CD4-positive, alpha-beta memory T cell (primary cell): ENCODE measurements around the gene BCL6B. TPM values are rescaled to one million over a fixed set of nuclear protein-coding genes. Genes with fewer than 3 reads are reported as not detected.
A peak's percentile ranks its signal among the peaks of the same experiment; 100 is the strongest.
"Not testable (repeated sequence)": the region's sequence is repeated elsewhere in the genome, so short reads cannot be mapped to it uniquely, and the experiment has no call there.

Experiments used
- CTCF ChIA-PET: fragments of 350-600 bp; sonication (Branson Sonifier 250); formaldehyde crosslinking; loops from one replicate; lab custom pipeline; 2021; ENCODE audit warnings: inconsistent platforms; ENCODE audit not compliant: partially characterized antibody; lab: Charles Lee
- POLR2A ChIA-PET: fragments of 350-600 bp; sonication (Branson Sonifier 250); formaldehyde crosslinking; loops from one replicate; lab custom pipeline; 2021; ENCODE audit not compliant: partially characterized antibody; lab: Charles Lee
- DNase-seq, 5 donors: peaks; one replicate each; pipeline versions ENCODE4 v3.0.0 to v3.0.0-alpha.2; 2020 to 2022; ENCODE audit warnings: mixed read lengths in 1 of 5
- H3K27ac ChIP-seq: one replicate; pipeline ENCODE4 v1.7.0; 2013; ENCODE audit warnings: low read depth, low read length
- H3K27me3 ChIP-seq: 2 replicates; pipeline ENCODE4 v1.7.0; 2013; ENCODE audit warnings: mild to moderate bottlenecking, low read length, moderate library complexity; ENCODE audit not compliant: insufficient read depth
- H3K36me3 ChIP-seq: 2 replicates; pipeline ENCODE4 v1.7.0; 2013; ENCODE audit warnings: mild to moderate bottlenecking, low read length, moderate library complexity; ENCODE audit not compliant: insufficient read depth
- H3K4me1 ChIP-seq: 2 replicates; pipeline ENCODE4 v1.7.0; 2013; ENCODE audit warnings: mild to moderate bottlenecking, low read length, moderate library complexity; ENCODE audit not compliant: insufficient read depth
- H3K4me3 ChIP-seq, 2 donors: one replicate each; pipeline ENCODE4 v1.7.0; 2013; ENCODE audit warnings: low read length in 2 of 2, mild to moderate bottlenecking in 1 of 2
- H3K9me3 ChIP-seq, 2 donors: one replicate each; pipeline ENCODE4 v1.7.0; 2013; ENCODE audit warnings: low read length in 2 of 2, control low read depth in 1 of 2; ENCODE audit not compliant: control insufficient read depth in 1 of 2
- H3K27ac Mint-ChIP-seq, 7 donors: one replicate each; pipeline ENCODE4 v1.8.0; 2020 to 2021; ENCODE audit warnings: mixed read lengths in 7 of 7, mild to moderate bottlenecking in 6 of 7, inconsistent platforms in 3 of 7, moderate library complexity in 3 of 7
- H3K27me3 Mint-ChIP-seq, 2 donors: one replicate each; pipeline ENCODE4 v1.8.0; 2020 to 2021; ENCODE audit warnings: mixed read lengths in 2 of 2
- H3K36me3 Mint-ChIP-seq, 2 donors: one replicate each; pipeline ENCODE4 v1.8.0; 2020 to 2021; ENCODE audit warnings: mixed read lengths in 2 of 2, inconsistent platforms in 1 of 2, mild to moderate bottlenecking in 1 of 2
- H3K4me1 Mint-ChIP-seq, 4 donors: one replicate each; pipeline ENCODE4 v1.8.0; 2020 to 2021; ENCODE audit warnings: mixed read lengths in 4 of 4, mild to moderate bottlenecking in 1 of 4
- H3K4me3 Mint-ChIP-seq, 8 donors: one replicate each; pipeline ENCODE4 v1.8.0; 2020 to 2021; ENCODE audit warnings: mixed read lengths in 8 of 8, mild to moderate bottlenecking in 7 of 8, moderate library complexity in 6 of 8, inconsistent platforms in 3 of 8
- H3K9me3 Mint-ChIP-seq, 8 donors: one replicate each; pipeline ENCODE4 v1.8.0; 2020 to 2021; ENCODE audit warnings: mixed read lengths in 8 of 8, mild to moderate bottlenecking in 5 of 8, inconsistent platforms in 3 of 8, moderate library complexity in 1 of 8
- intact Hi-C: fragments of 100-400 bp; cut with micrococcal nuclease; formaldehyde crosslinking; loops from one replicate; pipeline ENCODE4 v1.15.1; 2023
- polyA plus RNA-seq, 2 donors: library from polyadenylated mRNA; unstranded; fragments of 300-500 nt; fragmentation: Illumina TruSeq; gene quantifications; one replicate each; pipeline ENCODE4 v1.2.3, GENCODE V29; 2021
- total RNA-seq, 2 experiments: library from RNA; stranded (reverse); gene quantifications; one replicate each; pipeline ENCODE4 v1.2.3, GENCODE V29; 2021

The BCL6B gene
- total and polyA plus RNA-seq, 4 experiments from 2014 or later: not detected

DNA sequence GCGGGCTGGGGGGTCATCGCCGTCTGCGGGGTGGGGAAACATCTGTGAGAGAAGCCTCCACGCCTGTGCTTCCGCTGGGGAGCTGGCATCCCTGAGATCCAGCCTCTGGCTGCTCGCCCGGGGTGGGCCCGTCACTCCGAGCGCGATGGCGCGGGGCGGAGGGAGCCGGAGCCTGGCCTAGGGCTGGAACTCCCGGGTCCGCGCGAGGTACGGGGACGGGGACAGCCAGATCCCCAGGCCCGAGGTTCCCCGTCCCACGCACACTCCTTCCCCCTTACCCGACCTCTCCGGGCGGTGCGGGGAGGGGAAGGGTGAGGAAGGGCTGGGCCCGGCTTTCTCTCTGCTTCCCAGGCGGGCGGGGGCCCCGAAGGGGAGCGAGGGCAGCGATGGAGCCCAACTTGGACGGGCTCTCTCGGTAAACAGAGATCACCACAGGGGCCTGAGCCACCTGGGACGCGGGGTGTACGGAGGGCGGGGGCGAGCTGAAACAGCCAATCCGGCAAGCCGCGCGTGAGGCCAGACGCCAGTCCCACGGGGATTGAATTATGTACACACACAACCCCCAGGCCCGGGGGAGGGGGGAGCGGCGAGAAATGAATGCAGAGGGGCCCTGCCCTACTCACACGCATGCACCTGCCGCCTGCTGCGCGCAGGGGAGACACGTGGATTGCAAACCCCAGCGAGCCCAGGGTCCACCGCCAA, 20.8 kb downstream of the BCL6B start, which contains the start of gene SLC16A11:
Gene SLC16A11 (minus strand): TSS at position 596 of the 702 bp plus-strand sequence. CDS start 579 bp downstream, at position 17.
- H3K4me1 Mint-ChIP-seq: peaks cover 13 to 62% (median 33%) of the 10 kb centered on the region in 4 donors
- H3K27ac Mint-ChIP-seq: peak within 1 kb of the TSS in 4 of 7 donors; percentile 42 to 90 (median 87)
- H3K4me3 Mint-ChIP-seq: peak within 1 kb of the TSS; percentile 48 to 94 (median 80)
- Histone ChIP-seq H3K27ac (peak within 1 kb of the TSS; percentile 35), H3K36me3 (no peaks in the 10 kb centered on the region), H3K4me3 (peak within 1 kb of the TSS; percentile 36 to 59), H3K9me3 (no peaks in the 10 kb centered on the region), H3K4me1 (peaks cover 50% of the 10 kb centered on the region), H3K27me3 (no peaks in the 10 kb centered on the region)
- CTCF ChIA-PET: interaction anchor here (1.3 to 15.5 kb wide), 4 partner anchors 22 to 546 kb away, joined by 4 to 430 read pairs (median 12); partner anchors contain the start of gene SOX15
- DNase-seq: peak in 2 of 5 donors; percentile 26 to 37
- H3K27me3 Mint-ChIP-seq: peaks cover 2% of the 10 kb centered on the region in 2 donors
- no peaks in the 10 kb centered on the region for H3K36me3 Mint-ChIP-seq
- intact Hi-C loops: no loop called here
- no peaks in the 10 kb centered on the region for H3K9me3 Mint-ChIP-seq
- POLR2A ChIA-PET: interaction anchor here (1.0 to 5.1 kb wide), 4 partner anchors 7 to 93 kb away, joined by 3 to 95 read pairs (median 8); partner anchors contain the start of gene SLC16A13

DNA sequence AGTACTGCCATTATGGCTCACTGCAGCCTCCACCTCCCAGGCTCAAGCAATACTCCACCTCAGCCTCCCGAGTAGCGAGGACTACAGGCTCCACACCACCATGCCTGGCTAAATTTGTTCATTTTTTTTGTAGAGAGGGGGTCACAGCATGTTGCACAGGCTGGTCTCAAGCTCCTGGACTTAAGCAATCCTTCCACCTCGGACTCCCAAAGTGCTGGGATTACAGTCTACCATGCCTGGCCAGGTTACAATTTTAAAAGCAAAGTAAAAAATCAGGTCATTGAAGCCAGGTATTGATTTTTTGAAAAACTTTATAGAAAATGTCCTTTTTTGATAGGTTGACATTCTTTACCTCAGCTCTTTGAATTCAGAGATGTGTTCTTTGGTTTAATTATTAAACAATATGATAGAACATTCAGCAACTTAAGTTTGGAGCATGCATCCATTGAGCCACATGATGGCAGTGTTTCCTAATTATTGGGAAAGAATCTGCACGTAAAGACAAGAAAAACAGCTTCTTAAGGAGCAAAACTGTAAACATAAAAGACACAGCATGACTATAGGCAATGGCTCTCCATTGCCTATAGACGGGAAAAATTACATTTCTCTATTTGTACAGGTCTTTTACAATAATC, 22.8 kb downstream of the BCL6B start:
- Mint-ChIP-seq H3K4me3 (peak overlapping the region; percentile 83 to 94 (median 90)), H3K27me3 (peaks cover 2% of the 10 kb centered on the region in 2 donors), H3K9me3 (no peaks in the 10 kb centered on the region), H3K4me1 (peaks cover 15 to 55% (median 27%) of the 10 kb centered on the region in 4 donors), H3K36me3 (no peaks in the 10 kb centered on the region), H3K27ac (peak overlapping the region; percentile 88 to 98 (median 95))
- H3K27ac ChIP-seq: peak overlapping the region; percentile 76
- no peaks in the 10 kb centered on the region for H3K9me3 ChIP-seq
- H3K27me3 ChIP-seq: no peaks in the 10 kb centered on the region
- ChIA-PET CTCF (interaction anchor here (0.7 to 15.5 kb wide), 39 partner anchors 8 to 641 kb away, joined by 3 to 430 read pairs (median 5); partner anchors contain the start of genes ACADVL, ACAP1, ASGR1 and CTDNEP1), POLR2A (interaction anchor here (0.8 to 5.1 kb wide), 36 partner anchors 9 to 642 kb away, joined by 3 to 95 read pairs (median 5); partner anchors contain the start of genes ACADVL, ACAP1, CTDNEP1 and DLG4)
- peak; percentile 60 to 79 (median 74) for DNase-seq
- intact Hi-C loops: loop anchor here (1.0 to 5.0 kb wide), 10 partner anchors 91 to 642 kb away; partner anchors contain the start of genes CTDNEP1, ELP5, KCTD11 and SLC2A4
- H3K4me3 ChIP-seq: peak overlapping the region; percentile 67 to 84
- H3K4me1 ChIP-seq: peaks cover 47% of the 10 kb centered on the region
- H3K36me3 ChIP-seq: no peaks in the 10 kb centered on the region

DNA sequence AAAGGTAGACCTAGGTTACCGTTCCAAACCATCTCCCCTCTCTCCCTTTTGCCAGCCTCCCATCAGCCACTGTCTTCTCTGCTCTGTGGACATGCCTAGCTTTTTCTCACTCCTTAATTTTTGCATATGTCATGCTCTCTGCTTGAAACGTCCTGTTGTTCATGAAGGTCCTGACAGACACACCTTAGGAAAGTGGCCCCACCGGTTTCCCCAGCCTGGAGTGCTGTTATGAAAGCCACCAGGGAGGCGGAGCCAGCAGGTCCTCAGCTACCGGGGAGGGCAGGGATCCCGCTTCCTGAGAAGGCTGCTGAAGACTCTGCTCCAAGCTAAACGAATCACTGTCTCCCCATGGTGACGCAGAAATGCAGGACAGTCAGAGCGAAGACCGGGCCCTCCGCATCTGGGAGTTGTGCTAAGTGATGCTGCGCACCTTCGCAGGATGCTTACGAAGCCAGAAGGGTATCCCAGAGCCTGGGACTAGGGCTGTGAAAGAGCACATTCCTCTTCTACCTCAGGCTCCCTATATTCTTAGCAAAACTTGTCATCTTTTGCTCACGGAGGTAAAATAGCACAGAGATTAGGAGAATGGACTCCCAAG, 23.4 kb downstream of the BCL6B start:
- POLR2A ChIA-PET: interaction anchor here (0.8 to 5.1 kb wide), 37 partner anchors 10 to 641 kb away, joined by 3 to 95 read pairs (median 5); partner anchors contain the start of genes ACADVL, ACAP1, CTDNEP1 and DLG4
- no peaks in the 10 kb centered on the region for H3K36me3 Mint-ChIP-seq
- no peaks in the 10 kb centered on the region for H3K36me3 ChIP-seq
- no peaks in the 10 kb centered on the region for H3K27me3 ChIP-seq
- peaks cover 15 to 53% (median 26%) of the 10 kb centered on the region in 4 donors for H3K4me1 Mint-ChIP-seq
- H3K27me3 Mint-ChIP-seq: peaks cover 2% of the 10 kb centered on the region in 2 donors
- intact Hi-C loops: loop anchor here (1.0 to 5.0 kb wide), 9 partner anchors 90 to 641 kb away; partner anchors contain the start of genes CTDNEP1, ELP5, KCTD11 and SLC2A4
- peak overlapping the region; percentile 67 to 84 for H3K4me3 ChIP-seq
- H3K27ac Mint-ChIP-seq: peak overlapping the region; percentile 88 to 98 (median 95)
- peak in 1 of 5 donors; percentile 44 for DNase-seq
- H3K4me3 Mint-ChIP-seq: peak overlapping the region; percentile 83 to 94 (median 90)
- CTCF ChIA-PET: interaction anchor here (0.6 to 15.5 kb wide), 37 partner anchors 9 to 641 kb away, joined by 3 to 430 read pairs (median 5); partner anchors contain the start of genes ACADVL, ACAP1, ASGR1 and CTDNEP1
- no peaks in the 10 kb centered on the region for H3K9me3 Mint-ChIP-seq
- H3K4me1 ChIP-seq: peaks cover 47% of the 10 kb centered on the region
- H3K9me3 ChIP-seq: no peaks in the 10 kb centered on the region
- H3K27ac ChIP-seq: peak overlapping the region; percentile 76

DNA sequence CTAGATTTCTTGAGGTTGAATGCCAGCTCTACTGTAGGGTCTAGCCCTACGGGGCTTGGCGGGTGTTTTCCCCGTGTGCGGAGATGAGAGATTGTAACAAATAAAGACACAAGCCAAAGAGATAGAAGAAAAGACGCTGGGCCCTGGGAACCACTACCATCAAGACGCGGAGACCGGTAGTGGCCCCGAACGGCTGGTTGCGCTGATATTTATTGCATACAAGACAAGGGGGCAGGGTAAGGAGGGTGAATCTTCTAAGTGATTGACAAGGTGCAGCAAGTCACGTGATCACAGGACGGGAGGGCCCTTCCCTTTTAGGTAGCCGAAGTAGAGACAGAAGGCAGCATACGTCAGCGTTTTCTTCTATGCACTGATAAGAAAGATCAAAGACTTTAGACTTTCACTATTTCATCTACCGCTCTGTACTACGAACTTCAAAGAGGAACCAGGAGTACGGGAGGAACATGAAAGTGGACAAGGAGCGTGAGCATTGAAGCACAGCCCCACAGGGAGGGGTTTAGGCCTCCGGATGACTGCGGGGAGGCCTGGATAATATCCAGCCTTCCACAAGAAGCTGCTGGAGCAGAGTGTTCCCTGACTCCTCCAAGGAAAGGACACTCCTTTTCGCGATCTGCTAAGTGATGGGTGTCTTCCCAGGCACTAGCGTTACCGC, 24.0 kb downstream of the BCL6B start:
- peaks cover 15 to 48% (median 23%) of the 10 kb centered on the region in 4 donors for H3K4me1 Mint-ChIP-seq
- ChIA-PET CTCF (interaction anchor here (0.6 to 15.5 kb wide), 27 partner anchors 8 to 640 kb away, joined by 3 to 430 read pairs (median 6); partner anchors contain the start of genes ACADVL, ACAP1, ASGR1 and DLG4), POLR2A (interaction anchor here (0.8 to 5.1 kb wide), 23 partner anchors 11 to 640 kb away, joined by 3 to 95 read pairs (median 6); partner anchors contain the start of genes ACADVL, ACAP1, DLG4 and GABARAP)
- peak overlapping the region; percentile 67 to 84 for H3K4me3 ChIP-seq
- peak overlapping the region; percentile 88 to 98 (median 95) for H3K27ac Mint-ChIP-seq
- not testable (repeated sequence) for H3K9me3 Mint-ChIP-seq, H3K36me3 Mint-ChIP-seq, H3K36me3 ChIP-seq, H3K27me3 Mint-ChIP-seq, H3K27me3 ChIP-seq, H3K9me3 ChIP-seq
- peaks cover 46% of the 10 kb centered on the region for H3K4me1 ChIP-seq
- peak; percentile 78 to 96 (median 86) for DNase-seq
- H3K27ac ChIP-seq: peak overlapping the region; percentile 76
- intact Hi-C loops: loop anchor here (1.0 to 5.0 kb wide), 9 partner anchors 89 to 640 kb away; partner anchors contain the start of genes CTDNEP1, ELP5, KCTD11 and SLC2A4
- peak overlapping the region; percentile 83 to 94 (median 90) for H3K4me3 Mint-ChIP-seq

DNA sequence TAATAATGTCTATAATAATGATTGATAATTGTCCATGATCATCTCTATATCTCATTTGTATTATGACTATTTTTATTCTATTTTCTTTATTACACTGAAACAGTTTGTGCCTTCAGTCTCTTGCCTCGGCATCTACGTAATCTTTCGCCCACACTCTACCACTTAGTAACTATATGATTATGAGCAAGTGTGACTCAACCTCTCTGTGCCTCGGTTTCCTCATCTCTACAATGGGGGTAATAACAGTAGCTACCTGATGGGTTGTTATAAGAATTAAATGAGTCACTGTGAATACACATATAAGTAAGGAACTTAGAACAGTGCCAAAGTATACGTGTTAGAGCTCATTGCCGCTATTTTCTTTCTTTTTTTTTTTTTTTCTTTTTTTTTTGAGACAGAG, 24.7 kb downstream of the BCL6B start:
- Mint-ChIP-seq H3K27me3 (peaks cover 0 to 2% of the 10 kb centered on the region in 2 donors), H3K27ac (peak overlapping the region; percentile 49 to 98 (median 94)), H3K9me3 (no peaks in the 10 kb centered on the region), H3K36me3 (no peaks in the 10 kb centered on the region), H3K4me3 (peak overlapping the region in 7 of 8 donors; percentile 68 to 94 (median 90)), H3K4me1 (peaks cover 13 to 44% (median 21%) of the 10 kb centered on the region in 4 donors)
- intact Hi-C loops: loop anchor here (2.0 to 5.0 kb wide), 6 partner anchors 167 to 640 kb away; partner anchors contain the start of genes CTDNEP1, ELP5, SLC2A4 and TP53
- CTCF ChIA-PET: interaction anchor here (0.6 to 15.5 kb wide), 5 partner anchors 41 to 1078 kb away, joined by 3 to 430 read pairs (median 3); partner anchors contain the start of genes ACADVL and DLG4
- Histone ChIP-seq H3K36me3 (no peaks in the 10 kb centered on the region), H3K9me3 (no peaks in the 10 kb centered on the region), H3K4me3 (peak overlapping the region in 1 of 2 donors; percentile 67), H3K27me3 (no peaks in the 10 kb centered on the region), H3K4me1 (peaks cover 39% of the 10 kb centered on the region), H3K27ac (no peak overlapping the region)
- POLR2A ChIA-PET: interaction anchor here (0.9 to 5.1 kb wide), 5 partner anchors 11 to 167 kb away, joined by 3 to 95 read pairs (median 10); partner anchors contain the start of genes RNASEK and SLC16A13
- no peak for DNase-seq
